Fibroblast of lung (primary cell): ENCODE data around the gene TOX3.

Source experiments
- CTCF ChIP-seq, 2 donors: IDR thresholded peaks in 1 of 2; conservative IDR thresholded peaks in 1 of 2; 1 replicate in 1 of 2; 2 replicates in 1 of 2; pipeline ENCODE4 v1.5.1; 2011 to 2012; ENCODE audit warnings: low read length in 2 of 2, control low read depth in 1 of 2, inconsistent platforms in 1 of 2, low read depth in 1 of 2, mild to moderate bottlenecking in 1 of 2
- EZH2 ChIP-seq: IDR thresholded peaks from 2 replicates; pipeline ENCODE4 v1.5.1; 2012; ENCODE audit warnings: low read length, control low read depth, mild to moderate bottlenecking; ENCODE audit errors: missing control alignments

- TF ChIP-seq EZH2 (no peak), CTCF (conservative IDR thresholded peaks at IDR 0.05 in 1 of 2, IDR thresholded peaks at IDR 0.05 in 1 of 2; ENCODE audit: low read depth in 1 of 2, low read length in 2 of 2) (no peak)
These were observed 32.0 kb upstream of the TOX3 start for GRCh38 chr16:52578829-52579498.
